GM06990 (cell line): ENCODE measurements around the gene HLA-DMA.

Experiments used
- DNase-seq: peaks from one replicate; pipeline ENCODE4 v3.0.0-alpha.2; 2011; ENCODE audit not compliant: insufficient read length; ENCODE audit errors: extremely low read depth
- H3K27me3 ChIP-seq: replicated peaks from 2 replicates; pipeline ENCODE4 v1.6.0; 2011; ENCODE audit warnings: low read length; ENCODE audit not compliant: control insufficient read depth, insufficient read depth
- H3K36me3 ChIP-seq: 2 replicates; pipeline ENCODE4 v1.5.1; 2011; ENCODE audit warnings: low read length; ENCODE audit not compliant: control insufficient read depth, insufficient read depth
- H3K4me3 ChIP-seq: replicated peaks from 2 replicates; pipeline ENCODE4 v1.5.1; 2011; ENCODE audit warnings: low read depth, mild to moderate bottlenecking, control low read depth, low read length
- TF ChIP-seq, protein P1 (sequence below): IDR thresholded peaks from 2 replicates; pipeline ENCODE4 v1.5.1; 2011; ENCODE audit warnings: low read length, control low read depth, mild to moderate bottlenecking, inconsistent platforms; ENCODE audit not compliant: insufficient read depth, poor library complexity, severe bottlenecking

HLA-DMA gene

DNA sequence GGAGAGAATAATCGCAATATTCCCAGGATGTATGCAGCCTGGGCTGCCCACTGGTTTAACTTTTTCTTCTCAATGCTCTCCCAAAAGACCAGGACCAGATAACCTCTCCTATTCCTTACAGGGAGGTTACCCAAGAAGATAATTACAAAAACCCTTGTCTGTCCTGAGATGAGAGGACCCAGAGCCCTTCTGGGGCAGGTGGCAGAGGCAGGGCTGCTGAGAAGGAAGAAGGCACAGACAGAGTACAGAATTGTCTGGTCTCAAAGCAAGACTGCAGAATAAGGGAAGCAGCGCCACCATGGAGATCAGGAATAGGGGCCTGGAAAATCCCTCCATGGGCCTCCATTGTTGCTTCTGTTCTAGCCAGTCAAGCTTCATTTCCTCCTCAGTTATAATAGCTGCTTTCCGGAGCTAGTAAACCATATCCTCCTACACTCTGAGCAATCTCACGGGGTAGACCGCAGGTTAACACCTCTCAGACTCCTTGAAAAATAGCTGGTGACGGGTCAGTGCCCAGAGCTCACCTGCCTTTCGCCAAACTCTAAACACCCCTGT is 11.6 kb downstream of the HLA-DMA start:
- peak; percentile 75 for DNase-seq
- no peaks in the 10 kb centered on the region for H3K27me3 ChIP-seq
- peak overlapping the region; percentile 76 for H3K4me3 ChIP-seq
- H3K36me3 ChIP-seq: peaks cover 11% of the 10 kb centered on the region
- TF ChIP-seq, protein P1, sequence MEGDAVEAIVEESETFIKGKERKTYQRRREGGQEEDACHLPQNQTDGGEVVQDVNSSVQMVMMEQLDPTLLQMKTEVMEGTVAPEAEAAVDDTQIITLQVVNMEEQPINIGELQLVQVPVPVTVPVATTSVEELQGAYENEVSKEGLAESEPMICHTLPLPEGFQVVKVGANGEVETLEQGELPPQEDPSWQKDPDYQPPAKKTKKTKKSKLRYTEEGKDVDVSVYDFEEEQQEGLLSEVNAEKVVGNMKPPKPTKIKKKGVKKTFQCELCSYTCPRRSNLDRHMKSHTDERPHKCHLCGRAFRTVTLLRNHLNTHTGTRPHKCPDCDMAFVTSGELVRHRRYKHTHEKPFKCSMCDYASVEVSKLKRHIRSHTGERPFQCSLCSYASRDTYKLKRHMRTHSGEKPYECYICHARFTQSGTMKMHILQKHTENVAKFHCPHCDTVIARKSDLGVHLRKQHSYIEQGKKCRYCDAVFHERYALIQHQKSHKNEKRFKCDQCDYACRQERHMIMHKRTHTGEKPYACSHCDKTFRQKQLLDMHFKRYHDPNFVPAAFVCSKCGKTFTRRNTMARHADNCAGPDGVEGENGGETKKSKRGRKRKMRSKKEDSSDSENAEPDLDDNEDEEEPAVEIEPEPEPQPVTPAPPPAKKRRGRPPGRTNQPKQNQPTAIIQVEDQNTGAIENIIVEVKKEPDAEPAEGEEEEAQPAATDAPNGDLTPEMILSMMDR: no peak

DNA sequence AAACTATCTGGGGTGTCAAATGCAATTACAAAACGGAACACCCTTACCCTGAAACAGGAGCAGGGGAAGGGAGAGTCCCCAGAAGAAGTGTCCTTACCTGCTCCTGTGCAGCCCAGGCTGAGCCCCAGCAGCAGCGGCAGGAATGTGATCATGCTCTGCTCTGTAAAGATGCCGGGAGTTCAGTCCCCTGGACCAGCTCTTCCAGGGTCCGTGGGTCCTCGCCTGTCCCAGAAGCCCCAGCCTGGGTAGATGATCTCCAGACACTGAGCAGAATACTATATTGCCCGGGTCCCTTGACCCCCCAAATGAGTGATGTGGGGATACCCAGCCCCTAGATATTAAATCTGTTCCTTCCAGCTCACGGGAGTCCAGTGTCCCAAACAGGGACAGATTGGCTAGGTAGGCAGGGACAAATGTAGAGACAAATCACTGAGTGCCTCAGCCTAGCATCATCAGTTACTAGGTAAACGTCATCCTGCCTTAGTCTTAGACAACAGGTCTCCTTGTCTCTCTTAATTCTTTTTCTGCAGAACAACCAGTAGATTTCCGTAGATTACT is 12.2 kb downstream of the HLA-DMA start, which contains the start of gene HLA-DMB:
Gene HLA-DMB (minus strand): TSS at position 373 of the 558 bp plus-strand sequence. CDS start 221 bp downstream, at position 152.
- peaks cover 15% of the 10 kb centered on the region for H3K36me3 ChIP-seq
- peak within 1 kb of the TSS; percentile 76 for H3K4me3 ChIP-seq
- TF ChIP-seq, protein P1: no peak
- peak; percentile 85 for DNase-seq
- no peaks in the 10 kb centered on the region for H3K27me3 ChIP-seq

GRCh38 chr6:32938494-32938893 is 14.4 kb downstream of the HLA-DMA start:
- Histone ChIP-seq H3K36me3 (peaks cover 15% of the 10 kb centered on the region), H3K4me3 (peak overlapping the region; percentile 13), H3K27me3 (no peaks in the 10 kb centered on the region)
- TF ChIP-seq, protein P1: no peak
- DNase-seq: no peak

GRCh38 chr6:32937230-32937633 is 15.7 kb downstream of the HLA-DMA start:
- H3K27me3 ChIP-seq: no peaks in the 10 kb centered on the region
- TF ChIP-seq, protein P1: no peak
- DNase-seq: no peak
- no peak overlapping the region for H3K4me3 ChIP-seq
- peaks cover 15% of the 10 kb centered on the region for H3K36me3 ChIP-seq

DNA sequence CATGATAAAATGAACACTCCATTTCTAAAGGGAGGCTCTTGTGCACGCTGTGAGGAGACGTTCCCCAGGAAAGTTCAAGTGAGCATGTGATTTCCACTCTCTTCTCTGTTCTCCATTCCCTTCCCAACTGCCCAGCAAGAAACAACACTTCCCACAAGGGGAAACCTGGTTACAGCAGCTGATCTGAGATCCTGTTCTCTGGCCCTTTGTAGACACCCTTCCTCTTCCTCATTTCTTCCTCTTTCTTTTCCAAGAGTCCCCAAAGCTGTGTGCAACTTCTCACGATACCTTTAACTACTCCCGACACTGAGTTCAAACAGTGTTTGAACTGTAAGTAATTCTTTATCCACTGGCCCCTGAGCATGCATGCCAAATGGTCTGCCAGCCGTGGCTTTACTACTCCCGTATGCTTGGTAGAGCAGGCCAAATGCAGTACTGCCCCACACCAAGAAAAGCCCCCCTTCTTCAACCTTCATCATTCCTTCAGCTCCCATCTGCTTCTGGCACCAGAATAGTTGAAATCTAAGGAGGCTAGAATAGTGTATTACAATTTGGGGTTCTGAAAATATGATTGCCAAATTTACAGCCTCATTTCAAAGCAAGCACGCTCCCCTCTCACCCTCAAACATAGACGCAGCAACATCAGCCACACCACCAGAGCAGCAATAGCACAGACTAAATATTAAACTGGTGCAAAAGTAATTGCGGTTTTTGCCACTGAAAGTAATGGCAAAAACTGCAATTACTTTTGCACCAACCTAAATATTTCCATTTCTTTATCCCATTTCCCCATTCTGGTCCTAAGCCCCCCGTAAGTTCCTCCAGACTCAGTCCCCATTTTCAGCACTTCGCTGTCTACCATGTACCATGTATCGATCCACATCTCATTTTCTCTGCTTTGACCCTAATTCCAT is 16.4 kb downstream of the HLA-DMA start:
- TF ChIP-seq, protein P1: no peak
- H3K36me3 ChIP-seq: peaks cover 15% of the 10 kb centered on the region
- H3K27me3 ChIP-seq: no peaks in the 10 kb centered on the region
- DNase-seq: no peak
- H3K4me3 ChIP-seq: no peak overlapping the region
